Small intestine (tissue), 7 donors: ENCODE data around the gene OR14A2. TPM values are rescaled to one million over a fixed set of nuclear protein-coding genes. Genes with fewer than 3 reads are reported as not detected.
"Not testable (repeated sequence)": the region's sequence is repeated elsewhere in the genome, so short reads cannot be mapped to it uniquely, and the experiment has no call there.

Experiments used
- DNase-seq, 2 donors: peaks; one replicate each; pipeline versions ENCODE4 v3.0.0 to v3.0.0-alpha.2; 2013
- FAIRE-seq: peaks from 2 replicates; lab custom pipeline; 2012; peaks lifted over from hg19 to GRCh38; lab: Jason Lieb, UNC
- H3K27ac ChIP-seq, 3 donors: one replicate each; pipeline ENCODE4 v1.5.1; 2013; ENCODE audit warnings: low read length in 2 of 3, mild to moderate bottlenecking in 2 of 3, control low read depth in 1 of 3, inconsistent platforms in 1 of 3, low read depth in 1 of 3, moderate library complexity in 1 of 3
- H3K27me3 ChIP-seq, 3 donors: one replicate each; pipeline ENCODE4 v1.6.1; 2013; ENCODE audit warnings: low read length in 3 of 3, inconsistent platforms in 1 of 3; ENCODE audit not compliant: control insufficient read depth in 3 of 3, insufficient read depth in 3 of 3
- H3K36me3 ChIP-seq, 3 donors: one replicate each; pipeline ENCODE4 v1.6.1; 2013; ENCODE audit warnings: low read length in 3 of 3, inconsistent platforms in 1 of 3, low read depth in 1 of 3, mild to moderate bottlenecking in 1 of 3, moderate library complexity in 1 of 3; ENCODE audit not compliant: control insufficient read depth in 3 of 3, insufficient read depth in 2 of 3
- H3K4me1 ChIP-seq, 3 donors: one replicate each; pipeline ENCODE4 v1.6.1; 2013; ENCODE audit warnings: low read length in 2 of 3, inconsistent platforms in 1 of 3, low read depth in 1 of 3, mild to moderate bottlenecking in 1 of 3, moderate library complexity in 1 of 3; ENCODE audit not compliant: control insufficient read depth in 3 of 3, insufficient read depth in 2 of 3
- H3K4me3 ChIP-seq, 3 donors: one replicate each; pipeline ENCODE4 v1.5.1; 2013; ENCODE audit warnings: low read length in 3 of 3, control low read depth in 1 of 3, inconsistent platforms in 1 of 3, low read depth in 1 of 3, mild to moderate bottlenecking in 1 of 3, moderate library complexity in 1 of 3
- H3K9me3 ChIP-seq, 2 donors: one replicate each; pipeline ENCODE4 v1.6.1; 2013; ENCODE audit warnings: low read depth in 1 of 2, low read length in 1 of 2; ENCODE audit not compliant: control insufficient read depth in 2 of 2, insufficient read depth in 1 of 2
- WGBS, 3 donors: extraction: QIAGEN DNeasy Blood & Tissue Kit; methylation state at CpG; one replicate each; pipeline ENCODE4 v1.1.7; 2013; 5-methylcytosine and 5-hydroxymethylcytosine counted together
- polyA plus RNA-seq, 4 donors: library from polyadenylated mRNA; stranded (reverse) in 3 of 4; unstranded in 1 of 4; fragments of 200-250 nt in 3 of 4; fragments of 120-200 nt in 1 of 4; gene quantifications; one replicate each; pipeline versions ENCODE4 v1.2.1 to v1.2.3, GENCODE V29; 2013
- donor health status: healthy with polysubstance abuse.
- donor health status: control.
- donor health status: control.
- donor health status: Bipolar disorder and iron deficiency.
- donor health status: healthy.

The OR14A2 gene
- polyA plus RNA-seq, 4 donors, result not detected

DNA sequence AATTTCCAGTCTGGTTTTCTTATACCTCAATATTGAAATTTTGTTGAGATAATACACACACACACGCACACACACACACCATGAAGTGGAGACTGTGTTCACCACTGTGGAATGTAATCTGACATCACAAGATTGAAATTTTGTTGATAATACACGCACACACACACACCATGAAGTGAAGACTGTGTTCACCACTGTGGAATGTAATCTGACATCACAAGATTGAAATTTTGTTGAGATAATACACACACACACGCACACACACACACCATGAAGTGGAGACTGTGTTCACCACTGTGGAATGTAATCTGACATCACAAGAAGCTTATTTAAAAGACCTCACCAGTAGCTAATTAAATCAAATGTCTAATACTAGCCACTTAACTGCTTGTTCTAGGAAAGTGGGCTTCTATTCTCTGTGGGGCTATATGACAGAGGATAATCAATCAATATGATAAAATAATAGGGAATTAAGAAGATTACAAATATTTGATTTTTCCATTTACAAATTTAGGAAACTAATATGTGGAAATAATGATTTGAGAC lies 5.7 kb downstream of the OR14A2 start:
- H3K36me3 ChIP-seq, DNase-seq, H3K4me3 ChIP-seq, H3K27me3 ChIP-seq, H3K27ac ChIP-seq, H3K4me1 ChIP-seq, H3K9me3 ChIP-seq, FAIRE-seq: not testable (repeated sequence)
- WGBS, 3 donors, result 35 to 59% (median 48%) methylated on average over 3 of the region's 3 CpGs

GRCh38 chr1:247741756-247742155 lies 6.2 kb downstream of the OR14A2 start:
- Histone ChIP-seq H3K4me1 (no peaks in the 10 kb centered on the region), H3K9me3 (peaks cover 0 to 3% of the 10 kb centered on the region in 2 donors), H3K36me3 (no peaks in the 10 kb centered on the region), H3K4me3 (no peak overlapping the region), H3K27ac (no peak overlapping the region), H3K27me3 (no peaks in the 10 kb centered on the region)
- DNase-seq (no peak), FAIRE-seq (no peak)
- 74 to 81% (median 77%) methylated on average over 5 of the region's 5 CpGs for WGBS, 3 donors

DNA sequence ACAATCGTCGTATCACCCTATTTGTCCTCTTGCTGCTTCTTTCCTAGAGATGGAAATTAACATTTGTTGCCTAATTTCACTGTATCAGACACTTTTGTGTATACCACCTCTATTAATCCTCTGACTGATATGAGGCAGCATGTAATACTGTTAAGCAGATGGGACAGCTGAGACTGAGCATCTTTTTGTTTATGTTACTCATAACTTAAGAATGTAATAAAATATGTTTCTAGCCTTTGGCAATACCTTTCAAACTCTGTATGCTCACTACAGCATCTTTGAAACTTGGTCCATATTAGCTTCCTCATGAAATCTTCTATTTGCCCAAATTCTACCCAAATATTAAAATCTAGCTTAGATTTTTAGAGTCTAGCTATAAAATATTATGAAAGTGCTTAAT lies 7.2 kb downstream of the OR14A2 start:
- no peak overlapping the region for H3K27ac ChIP-seq
- H3K4me1 ChIP-seq, result no peaks in the 10 kb centered on the region
- H3K27me3 ChIP-seq, result no peaks in the 10 kb centered on the region
- FAIRE-seq (no peak), DNase-seq (no peak)
- no peak overlapping the region for H3K4me3 ChIP-seq
- WGBS, 3 donors, result 84 to 90% (median 89%) methylated on average over 2 of the region's 2 CpGs
- peaks cover 0 to 6% of the 10 kb centered on the region in 2 donors for H3K9me3 ChIP-seq
- H3K36me3 ChIP-seq, result no peaks in the 10 kb centered on the region

DNA sequence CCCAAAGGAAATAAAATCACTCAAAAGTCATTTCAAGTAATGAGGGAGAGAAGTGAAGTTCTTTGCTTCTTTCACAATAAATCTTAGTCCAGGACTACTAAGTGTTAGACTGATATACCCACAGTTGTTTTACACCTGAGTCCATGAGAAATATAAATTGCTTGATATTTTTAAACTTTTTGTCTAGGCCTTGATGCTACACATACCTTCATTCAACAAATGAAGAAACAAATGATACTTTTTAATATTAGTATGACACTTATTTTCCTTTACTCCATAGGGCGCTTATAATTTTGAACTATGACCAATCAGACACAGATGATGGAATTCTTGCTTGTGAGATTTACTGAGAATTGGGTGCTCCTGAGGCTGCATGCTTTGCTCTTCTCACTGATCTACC lies 9.6 kb downstream of the OR14A2 start, which contains the start of gene OR14K1:
Gene OR14K1 (plus strand): TSS at position 301 of the 400 bp plus-strand sequence. CDS start 0 bp downstream, at position 301.
- Histone ChIP-seq H3K9me3 (peaks cover 0 to 6% of the 10 kb centered on the region in 2 donors), H3K4me1 (no peaks in the 10 kb centered on the region), H3K27me3 (no peaks in the 10 kb centered on the region), H3K27ac (no peak within 1 kb of the TSS), H3K36me3 (no peaks in the 10 kb centered on the region), H3K4me3 (no peak within 1 kb of the TSS)
- 93 to 98% (median 97%) methylated on average over 1 of the region's 1 CpG for WGBS, 3 donors
- DNase-seq, result no peak
- FAIRE-seq, result no peak

- no peak overlapping the region for H3K4me3 ChIP-seq
- H3K27me3 ChIP-seq, result no peaks in the 10 kb centered on the region
- FAIRE-seq (no peak), DNase-seq (no peak)
- WGBS, 3 donors, result 88 to 92% (median 90%) methylated on average over 4 of the region's 4 CpGs
- H3K4me1 ChIP-seq, result no peaks in the 10 kb centered on the region
- peaks cover 3 to 7% of the 10 kb centered on the region in 2 donors for H3K9me3 ChIP-seq
- H3K36me3 ChIP-seq, result no peaks in the 10 kb centered on the region
- H3K27ac ChIP-seq, result no peak overlapping the region
Measured at GRCh38 chr1:247721222-247721621, 26.7 kb downstream of the OR14A2 start.

GRCh38 chr1:247716546-247716945 lies 31.4 kb downstream of the OR14A2 start, which contains the start of gene OR6F1:
Gene OR6F1 (minus strand): TSS chr1:247716646. CDS start chr1:247712755, 3,891 bp downstream.
- FAIRE-seq, result no peak
- Histone ChIP-seq H3K4me1 (no peaks in the 10 kb centered on the region), H3K27me3 (no peaks in the 10 kb centered on the region), H3K36me3 (no peaks in the 10 kb centered on the region), H3K4me3 (no peak within 1 kb of the TSS), H3K27ac (no peak within 1 kb of the TSS), H3K9me3 (peaks cover 3 to 14% of the 10 kb centered on the region in 2 donors)
- WGBS, 3 donors, result 82 to 90% (median 89%) methylated on average over 3 of the region's 3 CpGs
- DNase-seq, result no peak

DNA sequence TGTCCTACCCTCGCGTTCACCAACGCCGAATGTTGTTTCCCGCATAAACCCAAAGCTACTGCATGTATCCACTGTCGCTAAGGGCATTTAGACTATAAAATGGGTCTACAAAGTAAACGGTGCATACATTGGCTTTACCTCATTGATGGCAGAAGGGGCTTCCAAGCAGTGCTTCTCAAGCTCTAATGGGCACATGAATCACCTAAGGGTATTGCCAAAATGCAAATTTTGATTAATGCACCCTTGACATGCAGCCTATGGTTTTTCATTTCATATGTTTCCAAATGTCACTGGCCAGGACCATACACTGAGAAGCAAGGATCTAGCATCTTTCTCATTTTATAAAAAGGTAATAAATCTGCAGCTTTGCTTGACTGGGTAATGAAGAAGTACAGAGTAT lies 34.2 kb downstream of the OR14A2 start:
- 86 to 94% (median 91%) methylated on average over 7 of the region's 7 CpGs for WGBS, 3 donors
- DNase-seq, result no peak

GRCh38 chr1:247710681-247711080 lies 37.3 kb downstream of the OR14A2 start:
- H3K27ac ChIP-seq, H3K4me1 ChIP-seq, DNase-seq, H3K27me3 ChIP-seq, H3K36me3 ChIP-seq, H3K4me3 ChIP-seq, FAIRE-seq: not testable (repeated sequence)
- peaks cover 0 to 17% of the 10 kb centered on the region in 2 donors for H3K9me3 ChIP-seq
- WGBS, 3 donors, result 92 to 93% (median 92%) methylated on average over 8 of the region's 8 CpGs

More for the DNA sequence above, 34.2 kb downstream of the OR14A2 start:
- Histone ChIP-seq H3K9me3 (peaks cover 0 to 12% of the 10 kb centered on the region in 2 donors), H3K4me3 (no peak overlapping the region), H3K27ac (no peak overlapping the region), H3K4me1 (no peaks in the 10 kb centered on the region), H3K27me3 (no peaks in the 10 kb centered on the region), H3K36me3 (no peaks in the 10 kb centered on the region)
- FAIRE-seq, result no peak

DNA sequence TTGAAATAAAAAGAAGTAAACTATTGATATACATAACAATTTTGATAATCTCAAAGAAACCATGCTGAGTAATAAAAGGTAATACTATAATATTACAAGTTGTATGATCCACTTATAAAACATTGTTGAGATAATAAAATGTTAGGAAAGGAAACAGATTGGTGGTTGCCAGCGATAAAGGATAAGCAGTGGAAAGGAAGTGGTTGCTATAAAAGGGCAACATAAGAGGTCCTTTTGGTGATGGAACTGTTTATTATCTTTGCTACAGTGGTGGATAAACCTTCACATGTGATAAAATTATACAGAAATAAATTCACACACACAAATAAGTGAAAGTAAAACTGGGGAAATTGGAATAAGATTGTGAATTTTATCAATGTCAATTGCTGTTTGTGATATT lies 46.6 kb downstream of the OR14A2 start:
- Histone ChIP-seq H3K27ac (no peak overlapping the region), H3K9me3 (peaks cover 2 to 10% of the 10 kb centered on the region in 2 donors), H3K4me1 (no peaks in the 10 kb centered on the region), H3K36me3 (no peaks in the 10 kb centered on the region), H3K4me3 (no peak overlapping the region), H3K27me3 (no peaks in the 10 kb centered on the region)
- DNase-seq (no peak), FAIRE-seq (no peak)
- 59 to 84% (median 61%) methylated on average over 1 of the region's 1 CpG for WGBS, 3 donors
